Activated naive CD8-positive, alpha-beta T cell treated with anti-CD3 and anti-CD28 coated beads, Interleukin-2, amount 10 ng/mL, durations not matched to agents 7 days and 5 days (primary cell): ENCODE data around the gene KEL. TPM values are rescaled to one million over a fixed set of nuclear protein-coding genes. Genes with fewer than 3 reads are reported as not detected.
"Not testable (repeated sequence)": the region's sequence is repeated elsewhere in the genome, so short reads cannot be mapped to it uniquely, and the experiment has no call there.

Source experiments
- ATAC-seq: fragments of 150-1000 bp; cut with Tn5 transposase; one replicate; pipeline ENCODE4 v1.10.0; 2021; ENCODE audit warnings: low read depth, moderate library complexity
- POLR2A ChIA-PET: fragments of 350-600 bp; sonication (Branson Sonifier 250); formaldehyde crosslinking; loops from one replicate; lab custom pipeline; 2021; ENCODE audit warnings: antibody characterized with exemption; lab: Charles Lee
- DNase-seq: peaks from one replicate; pipeline ENCODE4 v3.0.0; 2021
- H3K27ac Mint-ChIP-seq: one replicate; pipeline ENCODE4 v1.8.0; 2022; ENCODE audit warnings: mild to moderate bottlenecking, mixed read lengths
- H3K27me3 Mint-ChIP-seq: one replicate; pipeline ENCODE4 v1.8.0; 2022; ENCODE audit warnings: mild to moderate bottlenecking, moderate library complexity, mixed read lengths
- H3K36me3 Mint-ChIP-seq: one replicate; pipeline ENCODE4 v1.8.0; 2021; ENCODE audit warnings: mild to moderate bottlenecking, mixed read lengths
- H3K4me1 Mint-ChIP-seq: one replicate; pipeline ENCODE4 v1.8.0; 2021; ENCODE audit warnings: mixed read lengths
- H3K4me3 Mint-ChIP-seq: one replicate; pipeline ENCODE4 v1.8.0; 2022; ENCODE audit warnings: mild to moderate bottlenecking, moderate library complexity, mixed read lengths
- H3K9me3 Mint-ChIP-seq: one replicate; pipeline ENCODE4 v1.8.0; 2021; ENCODE audit warnings: mixed read lengths
- total RNA-seq, 2 experiments: library from RNA; stranded (reverse); gene quantifications; one replicate each; pipeline ENCODE4 v1.2.3, GENCODE V29; 2021

KEL gene
- total RNA-seq, 2 experiments from 2014 or later, result 0.94 to 1.2 TPM

DNA sequence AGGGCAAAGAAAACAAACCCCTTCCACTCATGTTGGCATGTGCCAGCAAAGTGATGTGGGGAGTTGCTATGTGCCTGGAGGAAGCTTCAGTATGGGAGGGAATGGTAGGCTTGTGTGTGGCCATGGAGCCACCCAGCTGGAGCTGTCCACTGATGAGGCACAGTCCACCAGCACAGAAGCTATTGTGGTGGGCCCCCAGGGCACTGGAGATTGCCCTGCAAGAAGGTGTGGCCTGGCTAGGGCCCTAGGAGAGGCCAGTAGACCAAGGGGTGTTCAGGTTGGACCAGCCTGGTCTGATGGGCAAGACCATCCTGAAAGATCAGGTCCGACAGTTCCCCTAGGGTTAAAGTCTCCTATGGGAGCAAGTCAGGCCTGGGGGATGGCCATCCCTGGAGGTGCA, 22.1 kb upstream of the KEL start:
- no peak overlapping the region for H3K4me3 Mint-ChIP-seq
- no peak for ATAC-seq
- H3K27ac Mint-ChIP-seq, result no peak overlapping the region
- H3K27me3 Mint-ChIP-seq, result peaks cover 12% of the 10 kb centered on the region
- H3K9me3 Mint-ChIP-seq, result peaks cover 3% of the 10 kb centered on the region
- H3K4me1 Mint-ChIP-seq, result no peaks in the 10 kb centered on the region
- no peak for DNase-seq
- POLR2A ChIA-PET, result no interaction called here
- H3K36me3 Mint-ChIP-seq, result no peaks in the 10 kb centered on the region

DNA sequence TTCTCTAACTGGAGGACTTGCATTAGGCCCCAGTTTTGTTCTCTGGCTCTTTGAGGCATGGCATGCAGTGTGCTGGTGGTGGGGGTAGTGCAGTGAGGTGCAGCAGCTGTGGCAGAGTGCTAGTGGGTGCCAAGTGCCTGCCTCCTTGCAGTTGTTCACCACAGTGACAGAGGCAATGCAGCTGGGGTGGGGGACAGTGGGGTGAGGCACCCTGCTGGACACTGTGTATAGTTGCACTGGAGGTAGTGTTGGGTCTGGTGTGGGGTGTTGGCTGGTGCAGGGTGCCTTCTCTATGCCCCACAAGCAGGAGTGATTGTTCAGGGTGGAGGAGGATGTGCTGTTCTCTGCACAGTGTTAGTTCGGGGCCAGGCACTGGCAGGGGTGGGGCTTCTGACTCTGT, 21.7 kb upstream of the KEL start:
- Mint-ChIP-seq H3K4me1 (no peaks in the 10 kb centered on the region), H3K27ac (no peak overlapping the region), H3K9me3 (peaks cover 4% of the 10 kb centered on the region), H3K27me3 (peaks cover 9% of the 10 kb centered on the region), H3K4me3 (no peak overlapping the region), H3K36me3 (no peaks in the 10 kb centered on the region)
- ATAC-seq (no peak), DNase-seq (no peak)
- POLR2A ChIA-PET, result no interaction called here

DNA sequence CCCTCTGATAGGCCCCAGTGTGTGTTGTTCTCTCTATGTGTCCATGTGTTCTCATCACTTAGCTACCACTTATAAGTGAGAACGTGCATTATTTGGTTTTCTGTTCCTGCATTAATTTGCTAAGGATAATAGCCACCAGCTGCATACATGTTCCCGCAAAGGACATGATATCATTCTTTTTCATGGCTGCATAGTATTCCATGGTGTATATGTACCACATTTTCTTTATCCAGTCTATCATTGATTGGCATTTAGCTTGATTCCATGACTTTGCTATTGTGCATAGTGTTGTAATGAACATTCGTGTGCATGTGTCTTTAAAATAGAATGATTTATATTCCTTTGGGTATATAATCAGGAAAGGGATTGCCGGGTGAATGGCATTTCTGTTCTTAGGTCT, 16.2 kb upstream of the KEL start:
- DNase-seq, H3K27ac Mint-ChIP-seq, POLR2A ChIA-PET, H3K9me3 Mint-ChIP-seq, ATAC-seq, H3K36me3 Mint-ChIP-seq, H3K4me1 Mint-ChIP-seq, H3K4me3 Mint-ChIP-seq: not testable (repeated sequence)
- peaks cover 13% of the 10 kb centered on the region for H3K27me3 Mint-ChIP-seq

DNA sequence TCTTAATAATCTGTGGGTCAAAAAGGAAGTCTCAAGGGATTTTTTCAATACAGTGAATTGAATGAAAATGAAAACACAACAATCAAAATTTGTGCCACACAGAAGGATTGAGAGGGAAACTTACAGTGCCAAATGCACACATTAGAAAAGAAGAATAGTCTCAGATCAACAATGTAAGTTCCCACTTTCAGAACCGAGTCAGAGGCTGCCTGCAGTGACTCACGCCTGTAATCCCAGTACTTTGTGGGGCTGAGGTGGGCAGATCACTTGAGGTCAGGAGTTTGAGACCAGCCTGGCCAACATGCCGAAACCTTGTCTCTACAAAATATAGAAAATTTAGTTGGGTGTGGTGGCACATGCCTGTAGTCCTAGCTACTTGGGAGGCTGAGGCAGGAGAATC, 12.5 kb upstream of the KEL start:
- H3K27me3 Mint-ChIP-seq, result peaks cover 20% of the 10 kb centered on the region
- no peak overlapping the region for H3K27ac Mint-ChIP-seq
- no peak overlapping the region for H3K4me3 Mint-ChIP-seq
- no peaks in the 10 kb centered on the region for H3K36me3 Mint-ChIP-seq
- H3K4me1 Mint-ChIP-seq, result no peaks in the 10 kb centered on the region
- DNase-seq (no peak), ATAC-seq (no peak)
- POLR2A ChIA-PET, result no interaction called here
- peaks cover 3% of the 10 kb centered on the region for H3K9me3 Mint-ChIP-seq

DNA sequence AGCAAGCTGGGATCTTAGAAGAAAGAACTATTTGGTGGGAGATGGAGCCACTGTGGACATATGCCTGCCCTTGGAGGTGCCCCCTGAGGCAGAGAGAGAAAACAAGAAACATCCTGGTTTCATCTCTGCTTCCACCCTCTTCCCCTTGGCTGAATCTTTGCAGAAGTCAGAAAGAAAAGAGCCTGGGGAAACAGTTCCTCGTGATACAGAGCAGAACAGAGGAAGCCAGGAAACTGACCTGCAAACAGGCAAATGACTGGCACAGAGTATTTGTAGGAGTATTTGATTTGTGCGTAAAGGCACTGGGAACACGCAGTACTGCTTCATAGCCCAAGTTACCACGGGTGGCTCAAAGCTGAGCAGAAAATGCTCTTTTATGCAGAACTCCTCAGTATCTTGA, 7.0 kb upstream of the KEL start:
- no peak for ATAC-seq
- Mint-ChIP-seq H3K36me3 (no peaks in the 10 kb centered on the region), H3K9me3 (no peaks in the 10 kb centered on the region), H3K27ac (no peak overlapping the region), H3K27me3 (peaks cover 28% of the 10 kb centered on the region), H3K4me3 (no peak overlapping the region), H3K4me1 (no peaks in the 10 kb centered on the region)
- DNase-seq, result no peak
- POLR2A ChIA-PET, result no interaction called here

DNA sequence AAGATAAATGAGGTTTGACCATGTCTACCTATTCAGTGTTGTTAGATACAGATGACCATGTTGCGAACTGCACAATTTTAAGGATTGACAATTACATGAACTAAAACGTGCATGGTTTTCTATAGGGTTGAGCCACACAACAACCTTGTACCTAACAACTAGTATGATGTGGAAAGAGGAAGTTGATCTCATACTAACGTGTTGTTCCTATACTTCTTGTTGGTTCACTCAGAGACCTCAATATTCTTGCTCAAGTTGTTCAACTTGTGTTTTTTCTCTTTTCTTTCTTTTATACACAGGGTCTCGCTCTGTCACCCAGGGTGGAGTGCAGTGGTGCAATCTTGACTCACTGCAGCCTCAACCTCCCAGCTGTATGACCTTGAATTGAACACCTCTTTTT, 6.1 kb upstream of the KEL start:
- H3K9me3 Mint-ChIP-seq, result no peaks in the 10 kb centered on the region
- no peak for DNase-seq
- H3K27me3 Mint-ChIP-seq, result peaks cover 22% of the 10 kb centered on the region
- ATAC-seq, result no peak
- H3K36me3 Mint-ChIP-seq, result no peaks in the 10 kb centered on the region
- no peaks in the 10 kb centered on the region for H3K4me1 Mint-ChIP-seq
- POLR2A ChIA-PET, result no interaction called here
- H3K4me3 Mint-ChIP-seq, result no peak overlapping the region
- H3K27ac Mint-ChIP-seq, result no peak overlapping the region

DNA sequence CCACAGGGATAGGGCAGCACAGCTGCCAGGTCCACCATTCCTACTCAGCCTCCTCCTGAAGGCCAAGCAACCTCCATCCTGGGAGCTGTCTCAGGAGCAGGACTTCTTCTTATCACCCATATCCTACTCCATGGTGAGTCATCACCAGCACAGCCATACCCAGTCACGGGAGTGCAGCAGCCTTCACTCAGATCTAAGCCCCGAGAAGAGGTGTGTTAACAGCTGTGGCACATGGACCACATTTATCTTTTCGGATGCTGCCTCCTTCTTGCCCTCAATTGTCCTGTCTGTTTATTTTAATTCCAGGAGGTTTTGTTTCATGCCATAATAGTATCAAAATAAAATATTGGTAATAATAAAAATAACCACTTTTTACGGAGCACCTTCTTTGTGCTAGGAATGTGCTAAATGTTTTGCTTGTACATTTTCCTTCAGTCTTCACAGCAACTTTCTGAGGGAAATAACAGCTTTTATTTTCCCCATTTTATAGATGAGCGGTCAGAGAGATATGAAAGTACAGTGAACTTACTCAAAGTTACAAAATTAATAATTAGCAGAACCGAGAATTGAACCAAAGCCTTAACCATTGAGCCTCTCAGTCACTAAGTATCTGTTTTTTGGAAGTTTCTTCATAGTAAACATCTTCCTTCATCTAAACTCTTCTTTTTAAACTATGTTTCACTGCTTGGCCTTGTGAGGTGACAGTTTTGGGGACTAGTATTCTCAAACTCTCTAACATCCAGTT, 2.5 kb upstream of the KEL start:
- Mint-ChIP-seq H3K27me3 (peaks cover 14% of the 10 kb centered on the region), H3K4me3 (no peak overlapping the region), H3K27ac (no peak overlapping the region), H3K36me3 (no peaks in the 10 kb centered on the region), H3K4me1 (no peaks in the 10 kb centered on the region), H3K9me3 (no peaks in the 10 kb centered on the region)
- POLR2A ChIA-PET, result no interaction called here
- ATAC-seq (no peak), DNase-seq (no peak)

DNA sequence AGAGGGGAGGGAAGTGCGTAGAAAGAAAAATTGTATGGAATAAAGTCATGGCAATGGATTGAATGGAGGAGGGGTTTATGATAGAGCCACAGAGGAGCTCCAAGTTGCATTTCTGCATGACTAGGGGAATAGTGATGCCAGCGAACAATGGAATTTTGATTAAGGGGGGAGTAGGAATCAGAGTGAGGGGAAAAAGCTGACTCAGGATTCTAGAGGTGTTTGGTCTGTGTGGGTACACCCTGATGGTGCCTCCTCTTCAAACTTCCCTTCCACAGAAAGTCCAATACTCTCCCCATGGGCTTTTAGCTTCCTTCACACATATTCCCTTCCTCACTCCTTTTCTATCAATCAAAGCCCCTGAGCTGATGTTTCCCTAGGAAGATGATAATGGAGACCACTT, 1.8 kb upstream of the KEL start:
- ATAC-seq (no peak), DNase-seq (no peak)
- POLR2A ChIA-PET, result no interaction called here
- Mint-ChIP-seq H3K36me3 (no peaks in the 10 kb centered on the region), H3K27ac (no peak overlapping the region), H3K27me3 (peaks cover 16% of the 10 kb centered on the region), H3K4me3 (no peak overlapping the region), H3K9me3 (no peaks in the 10 kb centered on the region), H3K4me1 (no peaks in the 10 kb centered on the region)

DNA sequence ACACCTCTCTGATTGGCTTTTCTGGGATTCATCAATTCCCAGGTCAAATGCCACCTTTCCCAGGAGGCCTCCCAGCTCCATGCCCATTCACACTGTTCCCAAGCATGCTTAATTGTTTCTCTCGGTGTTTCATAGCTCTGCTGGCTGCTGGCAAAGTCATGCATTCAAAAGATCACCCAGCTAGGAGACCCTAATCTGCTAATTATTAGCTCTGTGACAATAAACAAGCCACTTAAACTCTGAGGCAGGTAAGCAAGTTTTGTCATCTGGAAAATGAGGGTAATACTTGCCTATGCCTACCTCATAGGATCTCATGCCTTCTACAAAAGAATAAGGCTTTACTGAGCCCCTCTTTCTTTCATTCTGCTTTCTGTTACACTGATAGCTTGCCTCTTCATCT, 828 bp upstream of the KEL start:
- no peak for DNase-seq
- no peak for ATAC-seq
- Mint-ChIP-seq H3K4me1 (no peaks in the 10 kb centered on the region), H3K9me3 (no peaks in the 10 kb centered on the region), H3K27ac (no peak overlapping the region), H3K4me3 (no peak overlapping the region), H3K27me3 (peaks cover 14% of the 10 kb centered on the region), H3K36me3 (no peaks in the 10 kb centered on the region)
- POLR2A ChIA-PET, result no interaction called here

DNA sequence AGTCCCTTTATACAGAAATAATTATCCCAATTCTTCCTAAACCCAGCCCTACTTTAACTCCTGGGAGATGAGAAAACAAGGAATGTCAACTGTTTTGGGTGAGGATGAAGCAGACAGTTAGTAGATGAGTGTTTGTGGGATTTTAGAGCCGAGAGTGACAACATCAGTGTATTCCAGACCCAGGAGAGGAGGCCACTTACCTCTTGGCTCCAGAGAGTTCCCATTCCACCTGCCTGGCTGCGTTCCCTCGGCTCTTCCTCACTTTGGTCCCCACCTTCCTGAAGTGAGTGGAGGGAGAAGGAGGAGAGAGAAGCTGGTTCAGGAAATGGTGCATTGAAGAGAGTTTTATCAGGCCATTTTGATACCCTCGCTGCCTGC, 579 bp downstream of the KEL start:
- peaks cover 13% of the 10 kb centered on the region for H3K27me3 Mint-ChIP-seq
- H3K4me1 Mint-ChIP-seq, result no peaks in the 10 kb centered on the region
- DNase-seq, result no peak
- no peaks in the 10 kb centered on the region for H3K36me3 Mint-ChIP-seq
- H3K4me3 Mint-ChIP-seq, result no peak overlapping the region
- ATAC-seq, result no peak
- H3K27ac Mint-ChIP-seq, result no peak overlapping the region
- peaks cover under 1% of the 10 kb centered on the region for H3K9me3 Mint-ChIP-seq
- POLR2A ChIA-PET, result no interaction called here

DNA sequence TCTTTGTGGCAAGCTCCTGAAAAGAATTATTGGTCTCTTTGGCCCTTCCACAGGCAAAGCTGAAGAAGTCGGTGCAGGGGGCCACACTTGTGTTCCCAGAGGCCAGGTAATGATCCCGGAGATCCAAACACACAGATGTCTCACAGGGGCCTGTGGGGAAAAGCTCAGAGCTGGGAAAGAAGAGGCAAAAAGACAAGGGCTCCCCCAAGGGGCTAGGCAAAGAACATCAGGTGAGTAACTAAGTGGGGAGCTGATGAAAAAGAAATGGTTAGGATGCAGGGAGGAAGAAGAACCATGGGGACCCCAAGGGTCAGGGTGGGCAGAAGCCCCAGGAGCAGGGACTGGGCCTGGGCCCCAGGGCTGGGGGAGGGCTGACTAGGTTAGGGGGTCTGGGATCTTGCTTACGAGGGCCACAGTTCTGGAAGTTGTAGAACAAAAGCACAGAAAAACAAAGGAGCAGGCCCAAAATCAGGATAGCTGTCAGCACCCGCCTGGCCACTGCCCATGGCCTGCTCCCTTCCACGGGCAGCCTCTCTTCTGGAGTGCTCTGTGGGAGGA, 1.1 kb downstream of the KEL start:
- Mint-ChIP-seq H3K27ac (peak overlapping the region; percentile 38), H3K4me1 (no peaks in the 10 kb centered on the region), H3K36me3 (no peaks in the 10 kb centered on the region), H3K27me3 (peaks cover 15% of the 10 kb centered on the region), H3K9me3 (peaks cover 5% of the 10 kb centered on the region), H3K4me3 (no peak overlapping the region)
- DNase-seq, result no peak
- no peak for ATAC-seq
- POLR2A ChIA-PET, result no interaction called here

DNA sequence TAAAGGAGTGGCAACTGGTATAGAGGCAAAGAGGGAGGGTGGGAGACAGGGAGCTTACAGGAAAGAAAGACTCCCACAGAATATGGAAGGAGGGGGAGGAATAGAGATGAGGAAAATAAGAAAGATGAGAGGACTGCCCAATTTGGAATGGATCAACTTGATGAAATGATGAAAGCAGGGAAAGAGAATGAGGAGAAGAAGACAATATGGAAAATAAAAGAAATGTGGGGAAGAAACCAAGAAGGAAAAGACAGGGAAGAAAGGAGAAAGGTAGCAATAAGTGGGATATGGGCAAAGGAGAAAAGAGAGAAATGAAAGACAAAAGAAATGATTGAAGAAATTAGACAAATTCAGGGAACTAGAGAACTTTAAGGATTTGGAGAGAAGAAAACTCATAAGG, 3.0 kb downstream of the KEL start:
- DNase-seq, result no peak
- POLR2A ChIA-PET, result no interaction called here
- no peak for ATAC-seq
- Mint-ChIP-seq H3K4me3 (no peak overlapping the region), H3K36me3 (peaks cover 2% of the 10 kb centered on the region), H3K4me1 (no peaks in the 10 kb centered on the region), H3K9me3 (peaks cover 14% of the 10 kb centered on the region), H3K27me3 (peaks cover 19% of the 10 kb centered on the region), H3K27ac (no peak overlapping the region)

DNA sequence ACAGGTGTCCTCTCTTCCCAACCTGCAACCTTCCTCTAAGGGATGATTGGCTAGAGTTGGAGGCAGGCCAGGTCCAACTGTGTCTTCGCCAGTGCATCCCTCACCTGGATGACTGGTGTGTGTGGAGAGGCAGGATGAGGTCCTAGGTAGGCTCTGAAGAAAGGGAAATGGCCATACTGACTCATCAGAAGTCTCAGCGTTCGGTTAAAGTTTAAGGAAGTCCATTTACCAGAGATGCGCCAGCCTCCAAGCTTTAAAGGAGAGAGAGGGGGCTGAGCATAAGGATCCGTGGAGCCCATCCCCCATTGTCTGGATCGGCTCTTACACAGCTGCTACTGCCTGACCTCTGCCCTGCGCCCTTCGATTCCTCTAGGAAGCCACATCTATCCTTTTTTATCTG, 4.4 kb downstream of the KEL start:
- H3K4me1 Mint-ChIP-seq, result peaks cover 1% of the 10 kb centered on the region
- no peak for ATAC-seq
- DNase-seq, result no peak
- H3K4me3 Mint-ChIP-seq, result no peak overlapping the region
- POLR2A ChIA-PET, result no interaction called here
- H3K9me3 Mint-ChIP-seq, result peaks cover 14% of the 10 kb centered on the region
- H3K27me3 Mint-ChIP-seq, result peaks cover 22% of the 10 kb centered on the region
- peaks cover 4% of the 10 kb centered on the region for H3K36me3 Mint-ChIP-seq
- H3K27ac Mint-ChIP-seq, result no peak overlapping the region

DNA sequence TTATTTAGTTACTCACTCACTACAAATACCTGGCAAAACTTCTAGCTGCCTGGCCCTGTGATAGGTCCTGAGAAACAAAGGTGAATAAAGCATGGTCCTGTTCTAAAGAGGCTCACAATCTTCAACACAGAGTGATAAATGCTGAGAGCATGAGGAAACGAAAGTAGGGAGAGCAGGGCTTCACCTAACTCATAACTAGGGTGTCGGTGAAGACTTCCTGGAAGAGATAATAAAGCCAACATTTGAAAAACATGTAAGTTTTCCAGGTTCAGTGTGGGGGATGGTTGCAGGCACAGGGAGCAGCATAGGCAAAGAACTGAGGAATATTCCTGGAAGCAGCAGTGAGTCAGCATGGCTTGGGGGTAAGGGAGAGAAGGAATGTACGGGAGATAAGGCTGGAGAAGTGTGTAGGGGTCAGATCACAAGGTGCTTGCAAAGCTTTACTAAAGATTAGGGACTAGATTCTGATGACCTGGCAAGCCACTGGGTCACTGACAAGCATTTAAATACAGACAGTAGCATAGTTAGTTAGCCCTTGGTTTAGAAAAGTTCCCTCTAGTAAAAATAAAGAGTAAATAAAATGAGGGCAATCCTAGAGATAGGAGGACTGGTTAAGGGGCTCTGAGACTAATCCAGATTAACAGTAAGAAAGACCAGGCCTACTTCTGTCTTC, 5.1 kb downstream of the KEL start:
- H3K27ac Mint-ChIP-seq, result no peak overlapping the region
- no peak overlapping the region for H3K4me3 Mint-ChIP-seq
- DNase-seq, result no peak
- peaks cover 22% of the 10 kb centered on the region for H3K27me3 Mint-ChIP-seq
- peaks cover 14% of the 10 kb centered on the region for H3K9me3 Mint-ChIP-seq
- H3K4me1 Mint-ChIP-seq, result peaks cover 1% of the 10 kb centered on the region
- ATAC-seq, result no peak
- POLR2A ChIA-PET, result no interaction called here
- peaks cover 4% of the 10 kb centered on the region for H3K36me3 Mint-ChIP-seq
